Fibroblast of skin of abdomen (primary cell): ENCODE results near the gene GIMAP6.
"Not testable (repeated sequence)": the region's sequence is repeated elsewhere in the genome, so short reads cannot be mapped to it uniquely, and the experiment has no call there.

Source experiments
- DNase-seq: peaks from one replicate; pipeline ENCODE4 v3.0.0-alpha.2; 2013

GIMAP6 gene

GRCh38 chr7:150645259-150646020 lies 13.3 kb upstream of the GIMAP6 start:
- no peak for DNase-seq

GRCh38 chr7:150642926-150643325 lies 10.7 kb upstream of the GIMAP6 start:
- DNase-seq: no peak

GRCh38 chr7:150641854-150642253 lies 9.7 kb upstream of the GIMAP6 start:
- DNase-seq: no peak

GRCh38 chr7:150633926-150634325 lies 1.7 kb upstream of the GIMAP6 start:
- no peak for DNase-seq

- no peak for DNase-seq
These were observed 930 bp downstream of the GIMAP6 start for GRCh38 chr7:150631084-150631826.

GRCh38 chr7:150629347-150629746 lies 2.8 kb downstream of the GIMAP6 start:
- no peak for DNase-seq

GRCh38 chr7:150627959-150628358 lies 4.2 kb downstream of the GIMAP6 start:
- DNase-seq: no peak

GRCh38 chr7:150626696-150627095 lies 5.5 kb downstream of the GIMAP6 start:
- DNase-seq: no peak

- no peak for DNase-seq
These were observed 10.8 kb downstream of the GIMAP6 start for GRCh38 chr7:150621376-150621775.

GRCh38 chr7:150620617-150621371 lies 11.4 kb downstream of the GIMAP6 start:
- DNase-seq: no peak

GRCh38 chr7:150620061-150620460 lies 12.1 kb downstream of the GIMAP6 start:
- DNase-seq: no peak

- not testable (repeated sequence) for DNase-seq
These were observed 16.9 kb downstream of the GIMAP6 start for GRCh38 chr7:150615221-150615755.

- DNase-seq: not testable (repeated sequence)
These were observed 17.8 kb downstream of the GIMAP6 start for GRCh38 chr7:150614426-150614825.

GRCh38 chr7:150613880-150614279 lies 18.3 kb downstream of the GIMAP6 start:
- DNase-seq: no peak

GRCh38 chr7:150612925-150613324 lies 19.3 kb downstream of the GIMAP6 start:
- DNase-seq: no peak

GRCh38 chr7:150610233-150610632 lies 22.0 kb downstream of the GIMAP6 start:
- DNase-seq: no peak

- not testable (repeated sequence) for DNase-seq
These were observed 28.6 kb downstream of the GIMAP6 start for GRCh38 chr7:150603600-150603999.

- DNase-seq: no peak
These were observed 36.8 kb downstream of the GIMAP6 start for GRCh38 chr7:150595361-150595760.

- no peak for DNase-seq
These were observed 37.4 kb downstream of the GIMAP6 start for GRCh38 chr7:150594805-150595204.

- DNase-seq: no peak
These were observed 44.6 kb downstream of the GIMAP6 start for GRCh38 chr7:150587551-150587950.

- DNase-seq: no peak
These were observed 45.4 kb downstream of the GIMAP6 start for GRCh38 chr7:150586785-150587152.

GRCh38 chr7:150586068-150586784 lies 46.0 kb downstream of the GIMAP6 start:
- DNase-seq: no peak
